SK-N-SH treated with all-trans-retinoic acid at 6 μM for 48 hours (cell line): ENCODE measurements around the gene OSBPL3.

ENCODE experiments used
- CREB5 ChIP-seq: fragments of 250-450 bp; sonication (Bioruptor Pico); IDR thresholded peaks from 2 replicates; pipeline ENCODE4 v1.5.1; 2020; ENCODE audit warnings: low read depth, mild to moderate bottlenecking, moderate library complexity
- CSDC2 ChIP-seq: fragments of 250-450 bp; sonication (Bioruptor Pico); IDR thresholded peaks from 2 replicates; pipeline ENCODE4 v1.5.0; 2020; ENCODE audit warnings: mild to moderate bottlenecking, moderate library complexity
- ESRRG ChIP-seq: fragments of 250-450 bp; sonication (Bioruptor Pico); IDR thresholded peaks from 2 replicates; pipeline ENCODE4 v1.6.1; 2021; ENCODE audit warnings: mild to moderate bottlenecking
- OSR1 ChIP-seq: fragments of 250-450 bp; sonication (Bioruptor Pico); IDR thresholded peaks from 2 replicates; pipeline ENCODE4 v1.8.0; 2022; ENCODE audit warnings: moderate library complexity, mild to moderate bottlenecking, inconsistent platforms
- PATZ1 ChIP-seq: fragments of 250-450 bp; sonication (Bioruptor Pico); IDR thresholded peaks from 2 replicates; pipeline ENCODE4 v1.8.0; 2020; ENCODE audit warnings: mild to moderate bottlenecking, moderate library complexity, borderline replicate concordance
- POU6F1 ChIP-seq: fragments of 250-450 bp; sonication (Bioruptor Pico); IDR thresholded peaks from 2 replicates; pipeline ENCODE4 v1.8.0; 2021; ENCODE audit warnings: low read depth, mild to moderate bottlenecking, moderate library complexity, borderline replicate concordance
- RARB ChIP-seq: fragments of 250-450 bp; sonication (Bioruptor Pico); IDR thresholded peaks from 2 replicates; pipeline ENCODE4 v1.8.0; 2021; ENCODE audit warnings: mild to moderate bottlenecking, moderate library complexity
- SNAI2 ChIP-seq: fragments of 250-450 bp; sonication (Bioruptor Pico); IDR thresholded peaks from 2 replicates; pipeline ENCODE4 v1.5.0; 2020; ENCODE audit warnings: mild to moderate bottlenecking, moderate library complexity
- TOX ChIP-seq: fragments of 250-450 bp; sonication (Bioruptor Pico); IDR thresholded peaks from 2 replicates; pipeline ENCODE4 v1.8.0; 2021; ENCODE audit warnings: mild to moderate bottlenecking, moderate library complexity, borderline replicate concordance
- ZC3H10 ChIP-seq: fragments of 250-450 bp; sonication (Bioruptor Pico); IDR thresholded peaks from 2 replicates; pipeline ENCODE4 v1.5.1; 2021; ENCODE audit warnings: mild to moderate bottlenecking, moderate library complexity
- ZFP30 ChIP-seq: fragments of 450-650 bp; formaldehyde crosslinking; IDR thresholded peaks from 2 replicates; pipeline ENCODE4 v1.5.0; 2022; ENCODE audit warnings: mild to moderate bottlenecking, moderate library complexity
- ZNF70 ChIP-seq: fragments of 450-650 bp; formaldehyde crosslinking; IDR thresholded peaks from 2 replicates; pipeline ENCODE4 v1.5.0; 2020; ENCODE audit warnings: mild to moderate bottlenecking, moderate library complexity
- ZNF8 ChIP-seq: fragments of 450-650 bp; formaldehyde crosslinking; IDR thresholded peaks from 2 replicates; pipeline ENCODE4 v1.5.0; 2020; ENCODE audit warnings: mild to moderate bottlenecking, moderate library complexity
- TF ChIP-seq, protein P1 (sequence below): fragments of 250-450 bp; sonication (Bioruptor Pico); IDR thresholded peaks from 2 replicates; pipeline ENCODE4 v1.5.0; 2020; ENCODE audit warnings: mild to moderate bottlenecking, moderate library complexity

DNA sequence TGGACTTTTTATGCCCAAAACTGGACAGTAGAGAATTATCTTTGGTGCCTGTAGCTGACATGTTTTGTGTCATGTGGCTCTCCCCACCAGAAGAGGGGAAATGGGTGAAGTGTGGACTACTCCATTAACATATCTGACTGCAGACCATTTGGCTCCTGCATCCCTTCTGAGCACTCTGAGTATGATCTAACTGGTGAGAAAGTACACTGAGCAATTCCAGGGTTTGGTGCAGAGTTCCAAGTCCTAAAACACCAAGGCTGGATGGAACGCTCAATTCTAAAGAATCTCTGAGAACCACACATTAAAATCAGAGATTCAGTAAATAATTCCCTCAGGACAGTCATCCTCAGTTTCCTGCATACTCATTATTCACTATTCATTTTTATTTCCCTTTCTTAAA, 22.8 kb upstream of the OSBPL3 start:
- TF ChIP-seq OSR1 (CRISPR knock-in tag) (no peak), RARB (CRISPR knock-in tag) (no peak), PATZ1 (CRISPR knock-in tag) (no peak), SNAI2 (CRISPR knock-in tag) (no peak), POU6F1 (CRISPR knock-in tag) (no peak), CREB5 (CRISPR knock-in tag) (no peak), ZC3H10 (no peak), ZNF8 (CRISPR knock-in tag) (no peak), ZNF70 (no peak), CSDC2 (CRISPR knock-in tag) (no peak), TOX (CRISPR knock-in tag) (no peak), ESRRG (no peak), ZFP30 (no peak)
- TF ChIP-seq, protein P1, sequence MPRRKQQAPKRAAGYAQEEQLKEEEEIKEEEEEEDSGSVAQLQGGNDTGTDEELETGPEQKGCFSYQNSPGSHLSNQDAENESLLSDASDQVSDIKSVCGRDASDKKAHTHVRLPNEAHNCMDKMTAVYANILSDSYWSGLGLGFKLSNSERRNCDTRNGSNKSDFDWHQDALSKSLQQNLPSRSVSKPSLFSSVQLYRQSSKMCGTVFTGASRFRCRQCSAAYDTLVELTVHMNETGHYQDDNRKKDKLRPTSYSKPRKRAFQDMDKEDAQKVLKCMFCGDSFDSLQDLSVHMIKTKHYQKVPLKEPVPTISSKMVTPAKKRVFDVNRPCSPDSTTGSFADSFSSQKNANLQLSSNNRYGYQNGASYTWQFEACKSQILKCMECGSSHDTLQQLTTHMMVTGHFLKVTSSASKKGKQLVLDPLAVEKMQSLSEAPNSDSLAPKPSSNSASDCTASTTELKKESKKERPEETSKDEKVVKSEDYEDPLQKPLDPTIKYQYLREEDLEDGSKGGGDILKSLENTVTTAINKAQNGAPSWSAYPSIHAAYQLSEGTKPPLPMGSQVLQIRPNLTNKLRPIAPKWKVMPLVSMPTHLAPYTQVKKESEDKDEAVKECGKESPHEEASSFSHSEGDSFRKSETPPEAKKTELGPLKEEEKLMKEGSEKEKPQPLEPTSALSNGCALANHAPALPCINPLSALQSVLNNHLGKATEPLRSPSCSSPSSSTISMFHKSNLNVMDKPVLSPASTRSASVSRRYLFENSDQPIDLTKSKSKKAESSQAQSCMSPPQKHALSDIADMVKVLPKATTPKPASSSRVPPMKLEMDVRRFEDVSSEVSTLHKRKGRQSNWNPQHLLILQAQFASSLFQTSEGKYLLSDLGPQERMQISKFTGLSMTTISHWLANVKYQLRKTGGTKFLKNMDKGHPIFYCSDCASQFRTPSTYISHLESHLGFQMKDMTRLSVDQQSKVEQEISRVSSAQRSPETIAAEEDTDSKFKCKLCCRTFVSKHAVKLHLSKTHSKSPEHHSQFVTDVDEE = no peak
